A673 (cell line): ENCODE results near the gene SVIL.

Experiments
- EZH2 ChIP-seq: fragments of 200-600 bp; sonication (generic); IDR thresholded peaks from 2 replicates; pipeline ENCODE4 v1.6.1; 2017; ENCODE audit warnings: borderline replicate concordance, low read depth, mild to moderate bottlenecking, mixed read lengths, antibody characterized with exemption, low read length; ENCODE audit not compliant: poor library complexity, severe bottlenecking
- TF ChIP-seq, protein P1 (sequence below): fragments of 300-800, 200-600 bp; sonication (generic); conservative IDR thresholded peaks from 2 replicates; pipeline ENCODE4 v1.5.1; 2017; ENCODE audit warnings: low read depth, mild to moderate bottlenecking, antibody characterized with exemption, low read length, moderate library complexity, mixed read lengths

DNA sequence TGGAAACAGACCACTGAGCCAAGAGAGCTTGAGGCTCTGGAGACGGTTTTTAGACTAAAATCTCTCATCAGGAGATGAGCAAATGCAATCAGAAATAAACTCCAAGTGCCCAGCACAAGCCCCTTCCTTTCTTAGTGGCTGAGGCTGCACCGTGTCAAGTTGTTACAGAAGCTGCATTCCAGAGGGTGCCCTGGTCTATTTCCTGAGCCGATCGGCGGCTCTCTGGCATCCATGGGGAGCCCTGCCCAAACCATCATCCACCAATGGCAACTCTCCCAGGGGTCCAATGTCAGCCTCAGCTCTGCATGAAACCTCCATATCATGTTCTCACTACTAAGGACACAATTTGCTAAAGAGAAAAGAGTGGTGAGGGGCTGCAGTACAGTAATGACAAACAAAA, 89.6 kb downstream of the SVIL start:
- TF ChIP-seq, protein P1, sequence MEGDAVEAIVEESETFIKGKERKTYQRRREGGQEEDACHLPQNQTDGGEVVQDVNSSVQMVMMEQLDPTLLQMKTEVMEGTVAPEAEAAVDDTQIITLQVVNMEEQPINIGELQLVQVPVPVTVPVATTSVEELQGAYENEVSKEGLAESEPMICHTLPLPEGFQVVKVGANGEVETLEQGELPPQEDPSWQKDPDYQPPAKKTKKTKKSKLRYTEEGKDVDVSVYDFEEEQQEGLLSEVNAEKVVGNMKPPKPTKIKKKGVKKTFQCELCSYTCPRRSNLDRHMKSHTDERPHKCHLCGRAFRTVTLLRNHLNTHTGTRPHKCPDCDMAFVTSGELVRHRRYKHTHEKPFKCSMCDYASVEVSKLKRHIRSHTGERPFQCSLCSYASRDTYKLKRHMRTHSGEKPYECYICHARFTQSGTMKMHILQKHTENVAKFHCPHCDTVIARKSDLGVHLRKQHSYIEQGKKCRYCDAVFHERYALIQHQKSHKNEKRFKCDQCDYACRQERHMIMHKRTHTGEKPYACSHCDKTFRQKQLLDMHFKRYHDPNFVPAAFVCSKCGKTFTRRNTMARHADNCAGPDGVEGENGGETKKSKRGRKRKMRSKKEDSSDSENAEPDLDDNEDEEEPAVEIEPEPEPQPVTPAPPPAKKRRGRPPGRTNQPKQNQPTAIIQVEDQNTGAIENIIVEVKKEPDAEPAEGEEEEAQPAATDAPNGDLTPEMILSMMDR = no peak
- no peak for TF ChIP-seq EZH2
